SK-N-SH treated with all-trans-retinoic acid at 6 μM for 48 hours (cell line): ENCODE measurements around the gene CHMP1A.
"Not testable (repeated sequence)": the region's sequence is repeated elsewhere in the genome, so short reads cannot be mapped to it uniquely, and the experiment has no call there.

Source experiments
- ATAC-seq: fragments of 200-7000 bp; cut with Tn5 transposase; 3 replicates; pipeline ENCODE4 v1.9.1; 2020; ENCODE audit warnings: mild to moderate bottlenecking, moderate library complexity
- ARNTL ChIP-seq: fragments of 450-650 bp; formaldehyde crosslinking; IDR thresholded peaks from 2 replicates; pipeline ENCODE4 v1.5.0; 2020; ENCODE audit warnings: low read depth, mild to moderate bottlenecking, moderate library complexity, borderline replicate concordance
- BACH2 ChIP-seq: fragments of 250-450 bp; sonication (Bioruptor Pico); IDR thresholded peaks from 2 replicates; pipeline ENCODE4 v1.9.0; 2021; ENCODE audit warnings: mild to moderate bottlenecking, borderline replicate concordance
- CSDC2 ChIP-seq: fragments of 250-450 bp; sonication (Bioruptor Pico); IDR thresholded peaks from 2 replicates; pipeline ENCODE4 v1.5.0; 2020; ENCODE audit warnings: mild to moderate bottlenecking, moderate library complexity
- ESRRG ChIP-seq: fragments of 250-450 bp; sonication (Bioruptor Pico); IDR thresholded peaks from 2 replicates; pipeline ENCODE4 v1.6.1; 2021; ENCODE audit warnings: mild to moderate bottlenecking
- GLIS3 ChIP-seq: fragments of 250-450 bp; sonication (Bioruptor Pico); IDR thresholded peaks from 2 replicates; pipeline ENCODE4 v1.5.0; 2020; ENCODE audit warnings: mild to moderate bottlenecking, moderate library complexity
- ISL1 ChIP-seq: fragments of 250-450 bp; sonication (Bioruptor Pico); IDR thresholded peaks from 2 replicates; pipeline ENCODE4 v2.1.2; 2022; ENCODE audit warnings: mild to moderate bottlenecking, moderate library complexity
- OSR1 ChIP-seq: fragments of 250-450 bp; sonication (Bioruptor Pico); IDR thresholded peaks from 2 replicates; pipeline ENCODE4 v1.8.0; 2022; ENCODE audit warnings: moderate library complexity, mild to moderate bottlenecking, inconsistent platforms
- PPARA ChIP-seq: fragments of 250-450 bp; sonication (Bioruptor Pico); IDR thresholded peaks from 2 replicates; pipeline ENCODE4 v1.5.0; 2020; ENCODE audit warnings: mild to moderate bottlenecking, borderline replicate concordance
- RARB ChIP-seq: fragments of 250-450 bp; sonication (Bioruptor Pico); IDR thresholded peaks from 2 replicates; pipeline ENCODE4 v1.8.0; 2021; ENCODE audit warnings: mild to moderate bottlenecking, moderate library complexity
- TCF4 ChIP-seq: fragments of 250-450 bp; sonication (Bioruptor Pico); IDR thresholded peaks from 2 replicates; pipeline ENCODE4 v1.8.0; 2021; ENCODE audit warnings: mild to moderate bottlenecking, moderate library complexity, borderline replicate concordance
- TOX ChIP-seq: fragments of 250-450 bp; sonication (Bioruptor Pico); IDR thresholded peaks from 2 replicates; pipeline ENCODE4 v1.8.0; 2021; ENCODE audit warnings: mild to moderate bottlenecking, moderate library complexity, borderline replicate concordance
- ZC3H10 ChIP-seq: fragments of 250-450 bp; sonication (Bioruptor Pico); IDR thresholded peaks from 2 replicates; pipeline ENCODE4 v1.5.1; 2021; ENCODE audit warnings: mild to moderate bottlenecking, moderate library complexity
- ZFP3 ChIP-seq: fragments of 250-450 bp; sonication (Bioruptor Pico); IDR thresholded peaks from 2 replicates; pipeline ENCODE4 v1.5.0; 2020; ENCODE audit warnings: mild to moderate bottlenecking, moderate library complexity
- ZFP30 ChIP-seq: fragments of 450-650 bp; formaldehyde crosslinking; IDR thresholded peaks from 2 replicates; pipeline ENCODE4 v1.5.0; 2022; ENCODE audit warnings: mild to moderate bottlenecking, moderate library complexity
- ZNF565 ChIP-seq: fragments of 450-650 bp; formaldehyde crosslinking; conservative IDR thresholded peaks from 2 replicates; pipeline ENCODE4 v1.5.0; 2020; ENCODE audit warnings: low read depth, mild to moderate bottlenecking, moderate library complexity
- ZNF70 ChIP-seq: fragments of 450-650 bp; formaldehyde crosslinking; IDR thresholded peaks from 2 replicates; pipeline ENCODE4 v1.5.0; 2020; ENCODE audit warnings: mild to moderate bottlenecking, moderate library complexity
- TF ChIP-seq, protein P1 (sequence below): fragments of 250-450 bp; sonication (Bioruptor Pico); IDR thresholded peaks from 2 replicates; pipeline ENCODE4 v1.5.1; 2021; ENCODE audit warnings: mild to moderate bottlenecking, moderate library complexity
- TF ChIP-seq, protein P2 (sequence below): fragments of 250-450 bp; sonication (Bioruptor Pico); IDR thresholded peaks from 2 replicates; pipeline ENCODE4 v1.5.0; 2020; ENCODE audit warnings: mild to moderate bottlenecking, moderate library complexity
- TF ChIP-seq, protein P3 (sequence below): fragments of 250-450 bp; sonication (Bioruptor Pico); IDR thresholded peaks from 2 replicates; pipeline ENCODE4 v1.8.0; 2020; ENCODE audit warnings: mild to moderate bottlenecking, moderate library complexity, borderline replicate concordance
- TF ChIP-seq, protein P4 (sequence below): fragments of 250-450 bp; sonication (Bioruptor Pico); IDR thresholded peaks from 2 replicates; pipeline ENCODE4 v1.5.1; 2020; ENCODE audit warnings: low read depth, mild to moderate bottlenecking, moderate library complexity
- TF ChIP-seq, protein P5 (sequence below): fragments of 250-450 bp; sonication (Bioruptor Pico); IDR thresholded peaks from 2 replicates; pipeline ENCODE4 v1.8.0; 2021; ENCODE audit warnings: low read depth, mild to moderate bottlenecking, moderate library complexity, borderline replicate concordance

Gene CHMP1A

DNA sequence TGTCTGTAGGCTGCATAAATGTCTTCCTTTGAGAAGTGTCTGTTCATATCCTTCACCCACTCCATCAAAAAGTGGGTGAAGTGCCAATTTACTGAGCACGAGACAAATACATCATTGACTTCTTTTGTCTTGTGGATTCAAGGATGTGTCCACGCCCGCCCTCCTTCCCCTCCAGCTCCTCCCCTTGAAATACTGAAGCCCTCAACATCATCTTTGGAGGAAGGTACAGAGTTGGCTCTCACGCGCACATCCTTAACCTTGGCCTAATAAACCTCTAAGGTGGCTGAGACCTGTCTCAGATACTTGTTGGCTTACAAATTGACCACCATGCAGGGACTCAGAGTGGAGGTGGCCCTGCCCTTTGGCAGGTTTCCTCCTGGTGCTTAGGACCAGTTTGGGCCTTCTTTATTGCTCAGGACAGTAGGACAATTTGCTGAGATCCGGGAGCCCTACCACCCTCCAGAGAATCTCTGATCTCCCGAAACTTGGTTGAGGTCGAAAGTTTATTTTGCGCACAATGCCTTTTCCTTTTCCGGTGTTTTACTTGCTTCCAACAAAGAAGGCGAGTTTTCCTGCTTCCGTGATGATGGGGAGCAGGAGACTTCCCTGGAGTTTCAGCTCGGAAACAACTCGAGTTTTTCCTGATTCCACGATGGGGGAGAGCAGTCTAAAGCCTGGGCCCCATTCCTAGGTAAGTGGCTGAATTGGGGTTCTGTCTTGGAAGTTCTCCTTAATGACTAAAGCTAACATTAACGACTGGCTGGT, 14.9 kb upstream of the CHMP1A start:
- TF ChIP-seq ZNF565 (CRISPR knock-in tag) (no peak), ZFP3 (CRISPR knock-in tag) (no peak), ISL1 (CRISPR knock-in tag) (no peak), ARNTL (CRISPR knock-in tag) (no peak), ZC3H10 (CRISPR knock-in tag) (no peak), ZNF70 (CRISPR knock-in tag) (no peak), OSR1 (no peak), ZFP30 (CRISPR knock-in tag) (no peak)
- TF ChIP-seq, protein P1, sequence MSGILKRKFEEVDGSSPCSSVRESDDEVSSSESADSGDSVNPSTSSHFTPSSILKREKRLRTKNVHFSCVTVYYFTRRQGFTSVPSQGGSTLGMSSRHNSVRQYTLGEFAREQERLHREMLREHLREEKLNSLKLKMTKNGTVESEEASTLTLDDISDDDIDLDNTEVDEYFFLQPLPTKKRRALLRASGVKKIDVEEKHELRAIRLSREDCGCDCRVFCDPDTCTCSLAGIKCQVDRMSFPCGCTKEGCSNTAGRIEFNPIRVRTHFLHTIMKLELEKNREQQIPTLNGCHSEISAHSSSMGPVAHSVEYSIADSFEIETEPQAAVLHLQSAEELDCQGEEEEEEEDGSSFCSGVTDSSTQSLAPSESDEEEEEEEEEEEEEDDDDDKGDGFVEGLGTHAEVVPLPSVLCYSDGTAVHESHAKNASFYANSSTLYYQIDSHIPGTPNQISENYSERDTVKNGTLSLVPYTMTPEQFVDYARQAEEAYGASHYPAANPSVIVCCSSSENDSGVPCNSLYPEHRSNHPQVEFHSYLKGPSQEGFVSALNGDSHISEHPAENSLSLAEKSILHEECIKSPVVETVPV (CRISPR knock-in tag), result no peak
- TF ChIP-seq, protein P2, sequence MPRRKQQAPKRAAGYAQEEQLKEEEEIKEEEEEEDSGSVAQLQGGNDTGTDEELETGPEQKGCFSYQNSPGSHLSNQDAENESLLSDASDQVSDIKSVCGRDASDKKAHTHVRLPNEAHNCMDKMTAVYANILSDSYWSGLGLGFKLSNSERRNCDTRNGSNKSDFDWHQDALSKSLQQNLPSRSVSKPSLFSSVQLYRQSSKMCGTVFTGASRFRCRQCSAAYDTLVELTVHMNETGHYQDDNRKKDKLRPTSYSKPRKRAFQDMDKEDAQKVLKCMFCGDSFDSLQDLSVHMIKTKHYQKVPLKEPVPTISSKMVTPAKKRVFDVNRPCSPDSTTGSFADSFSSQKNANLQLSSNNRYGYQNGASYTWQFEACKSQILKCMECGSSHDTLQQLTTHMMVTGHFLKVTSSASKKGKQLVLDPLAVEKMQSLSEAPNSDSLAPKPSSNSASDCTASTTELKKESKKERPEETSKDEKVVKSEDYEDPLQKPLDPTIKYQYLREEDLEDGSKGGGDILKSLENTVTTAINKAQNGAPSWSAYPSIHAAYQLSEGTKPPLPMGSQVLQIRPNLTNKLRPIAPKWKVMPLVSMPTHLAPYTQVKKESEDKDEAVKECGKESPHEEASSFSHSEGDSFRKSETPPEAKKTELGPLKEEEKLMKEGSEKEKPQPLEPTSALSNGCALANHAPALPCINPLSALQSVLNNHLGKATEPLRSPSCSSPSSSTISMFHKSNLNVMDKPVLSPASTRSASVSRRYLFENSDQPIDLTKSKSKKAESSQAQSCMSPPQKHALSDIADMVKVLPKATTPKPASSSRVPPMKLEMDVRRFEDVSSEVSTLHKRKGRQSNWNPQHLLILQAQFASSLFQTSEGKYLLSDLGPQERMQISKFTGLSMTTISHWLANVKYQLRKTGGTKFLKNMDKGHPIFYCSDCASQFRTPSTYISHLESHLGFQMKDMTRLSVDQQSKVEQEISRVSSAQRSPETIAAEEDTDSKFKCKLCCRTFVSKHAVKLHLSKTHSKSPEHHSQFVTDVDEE (CRISPR knock-in tag), result no peak
- no peak for ATAC-seq

DNA sequence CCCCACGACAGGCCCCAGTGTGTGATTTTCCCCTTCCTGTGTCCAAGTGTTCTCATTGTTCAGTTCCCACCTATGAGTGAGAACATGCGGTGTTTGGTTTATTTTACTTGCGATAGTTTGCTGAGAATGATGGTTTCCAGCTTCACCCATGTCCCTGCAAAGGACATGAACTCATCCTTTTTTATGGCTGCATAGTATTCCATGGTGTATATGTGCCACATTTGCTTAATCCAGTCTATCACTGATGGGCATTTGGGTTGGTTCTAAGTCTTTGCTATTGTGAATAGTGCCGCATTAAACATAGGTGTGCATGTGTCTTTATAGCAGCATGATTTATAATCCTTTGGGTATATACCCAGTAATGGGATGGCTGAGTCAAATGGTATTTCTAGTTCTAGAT, 14.1 kb upstream of the CHMP1A start:
- not testable (repeated sequence) for ATAC-seq

DNA sequence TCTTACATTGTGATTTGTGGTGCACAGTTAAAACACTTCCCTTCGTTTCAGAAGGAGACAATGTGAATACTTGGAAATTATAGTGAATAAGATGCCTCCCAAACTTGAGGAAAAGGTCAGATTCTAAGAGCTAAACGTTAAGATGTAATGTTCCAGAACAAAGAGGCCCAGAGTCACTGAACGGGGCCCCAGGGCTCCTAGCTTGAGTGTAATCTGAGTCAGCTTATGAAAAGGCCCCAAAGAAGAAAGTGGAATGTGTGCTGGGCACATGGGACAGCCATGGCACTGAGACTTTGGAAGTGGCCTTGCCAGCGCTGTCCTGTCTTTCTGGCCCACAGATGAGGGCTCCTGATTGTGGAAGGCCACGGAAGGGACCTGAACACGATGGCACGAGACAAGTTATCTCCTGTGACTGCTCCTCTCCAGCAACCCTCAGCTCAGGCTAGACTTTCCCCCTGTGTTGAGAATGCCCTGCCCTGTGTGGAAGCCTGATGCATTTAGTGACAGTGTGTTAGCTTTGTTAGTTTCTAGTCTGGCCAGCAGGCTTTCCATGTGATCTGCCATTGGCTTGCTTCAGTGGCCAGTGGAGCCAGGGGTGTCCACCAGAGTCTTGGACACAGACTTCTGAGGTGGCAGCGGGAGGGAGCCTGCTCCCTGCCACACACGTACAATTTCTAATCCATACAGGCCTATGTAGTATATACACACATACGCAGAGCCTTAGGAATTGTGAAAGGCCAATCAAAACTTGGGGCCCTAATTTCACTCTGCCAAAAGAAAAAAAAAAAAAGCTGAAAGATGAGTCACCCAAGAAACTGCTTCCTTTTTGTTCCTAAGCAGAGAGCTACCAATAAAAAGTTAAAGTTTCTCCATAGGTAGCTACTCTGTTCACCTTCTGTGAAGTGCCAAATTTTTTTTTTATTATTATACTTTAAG, 13.3 kb upstream of the CHMP1A start:
- TF ChIP-seq ZFP30 (CRISPR knock-in tag) (no peak), RARB (CRISPR knock-in tag) (no peak), ESRRG (CRISPR knock-in tag) (no peak), TOX (CRISPR knock-in tag) (no peak), GLIS3 (CRISPR knock-in tag) (no peak), TCF4 (no peak)
- TF ChIP-seq, protein P3, sequence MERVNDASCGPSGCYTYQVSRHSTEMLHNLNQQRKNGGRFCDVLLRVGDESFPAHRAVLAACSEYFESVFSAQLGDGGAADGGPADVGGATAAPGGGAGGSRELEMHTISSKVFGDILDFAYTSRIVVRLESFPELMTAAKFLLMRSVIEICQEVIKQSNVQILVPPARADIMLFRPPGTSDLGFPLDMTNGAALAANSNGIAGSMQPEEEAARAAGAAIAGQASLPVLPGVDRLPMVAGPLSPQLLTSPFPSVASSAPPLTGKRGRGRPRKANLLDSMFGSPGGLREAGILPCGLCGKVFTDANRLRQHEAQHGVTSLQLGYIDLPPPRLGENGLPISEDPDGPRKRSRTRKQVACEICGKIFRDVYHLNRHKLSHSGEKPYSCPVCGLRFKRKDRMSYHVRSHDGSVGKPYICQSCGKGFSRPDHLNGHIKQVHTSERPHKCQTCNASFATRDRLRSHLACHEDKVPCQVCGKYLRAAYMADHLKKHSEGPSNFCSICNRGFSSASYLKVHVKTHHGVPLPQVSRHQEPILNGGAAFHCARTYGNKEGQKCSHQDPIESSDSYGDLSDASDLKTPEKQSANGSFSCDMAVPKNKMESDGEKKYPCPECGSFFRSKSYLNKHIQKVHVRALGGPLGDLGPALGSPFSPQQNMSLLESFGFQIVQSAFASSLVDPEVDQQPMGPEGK (CRISPR knock-in tag), result no peak
- ATAC-seq, result peak; percentile 67

DNA sequence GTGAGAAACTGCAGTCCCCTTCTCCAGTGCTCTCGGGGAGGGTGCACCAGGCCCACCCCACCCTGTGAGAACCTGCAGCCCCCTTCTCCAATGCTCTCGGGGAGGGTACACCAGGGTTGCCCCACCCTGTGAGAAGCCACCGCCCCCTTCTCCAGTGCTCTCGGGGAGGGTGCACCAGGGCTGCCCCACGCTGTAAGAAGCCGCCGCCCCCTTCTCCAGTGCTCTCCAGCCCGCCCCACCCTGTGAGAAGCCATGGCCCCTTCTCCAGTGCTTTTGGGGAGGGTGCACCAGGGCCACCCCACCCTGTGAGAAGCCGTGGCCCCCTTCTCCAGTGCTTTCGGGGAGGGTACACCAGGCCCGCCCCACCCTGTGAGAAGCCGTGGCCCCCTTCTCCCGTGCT, 12.2 kb upstream of the CHMP1A start:
- ATAC-seq, result no peak
- TF ChIP-seq OSR1, result no peak
- TF ChIP-seq ZNF565 (CRISPR knock-in tag), result no peak
- TF ChIP-seq BACH2 (CRISPR knock-in tag), result no peak
- TF ChIP-seq, protein P3 (CRISPR knock-in tag), result no peak
- TF ChIP-seq, protein P4, sequence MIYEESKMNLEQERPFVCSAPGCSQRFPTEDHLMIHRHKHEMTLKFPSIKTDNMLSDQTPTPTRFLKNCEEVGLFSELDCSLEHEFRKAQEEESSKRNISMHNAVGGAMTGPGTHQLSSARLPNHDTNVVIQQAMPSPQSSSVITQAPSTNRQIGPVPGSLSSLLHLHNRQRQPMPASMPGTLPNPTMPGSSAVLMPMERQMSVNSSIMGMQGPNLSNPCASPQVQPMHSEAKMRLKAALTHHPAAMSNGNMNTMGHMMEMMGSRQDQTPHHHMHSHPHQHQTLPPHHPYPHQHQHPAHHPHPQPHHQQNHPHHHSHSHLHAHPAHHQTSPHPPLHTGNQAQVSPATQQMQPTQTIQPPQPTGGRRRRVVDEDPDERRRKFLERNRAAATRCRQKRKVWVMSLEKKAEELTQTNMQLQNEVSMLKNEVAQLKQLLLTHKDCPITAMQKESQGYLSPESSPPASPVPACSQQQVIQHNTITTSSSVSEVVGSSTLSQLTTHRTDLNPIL, result no peak
- no peak for TF ChIP-seq ESRRG (CRISPR knock-in tag)
- TF ChIP-seq, protein P1 (CRISPR knock-in tag), result no peak
- TF ChIP-seq, protein P5, sequence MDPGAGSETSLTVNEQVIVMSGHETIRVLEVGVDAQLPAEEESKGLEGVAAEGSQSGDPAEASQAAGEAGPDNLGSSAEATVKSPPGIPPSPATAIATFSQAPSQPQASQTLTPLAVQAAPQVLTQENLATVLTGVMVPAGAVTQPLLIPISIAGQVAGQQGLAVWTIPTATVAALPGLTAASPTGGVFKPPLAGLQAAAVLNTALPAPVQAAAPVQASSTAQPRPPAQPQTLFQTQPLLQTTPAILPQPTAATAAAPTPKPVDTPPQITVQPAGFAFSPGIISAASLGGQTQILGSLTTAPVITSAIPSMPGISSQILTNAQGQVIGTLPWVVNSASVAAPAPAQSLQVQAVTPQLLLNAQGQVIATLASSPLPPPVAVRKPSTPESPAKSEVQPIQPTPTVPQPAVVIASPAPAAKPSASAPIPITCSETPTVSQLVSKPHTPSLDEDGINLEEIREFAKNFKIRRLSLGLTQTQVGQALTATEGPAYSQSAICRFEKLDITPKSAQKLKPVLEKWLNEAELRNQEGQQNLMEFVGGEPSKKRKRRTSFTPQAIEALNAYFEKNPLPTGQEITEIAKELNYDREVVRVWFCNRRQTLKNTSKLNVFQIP (CRISPR knock-in tag), result no peak
- TF ChIP-seq GLIS3 (CRISPR knock-in tag), result no peak
- TF ChIP-seq TOX (CRISPR knock-in tag), result no peak
- no peak for TF ChIP-seq PPARA (CRISPR knock-in tag)
- no peak for TF ChIP-seq ISL1 (CRISPR knock-in tag)
- TF ChIP-seq CSDC2 (CRISPR knock-in tag), result no peak
- no peak for TF ChIP-seq RARB (CRISPR knock-in tag)
- TF ChIP-seq ZFP3 (CRISPR knock-in tag), result no peak
